Activated T-helper 2 cell treated with anti-CD3 and anti-CD28 coated beads, Interferon-gamma antibody, Interleukin-2, Interleukin-4, amounts not matched to agents 10 μg/mL and 5 μg/mL and 100 μg/mL, durations not matched to agents 14 hours and 24 hours and 36 hours (primary cell): ENCODE results near the gene MTHFD1L. TPM values are rescaled to one million over a fixed set of nuclear protein-coding genes. Genes with fewer than 3 reads are reported as not detected.
"Not testable (repeated sequence)": the region's sequence is repeated elsewhere in the genome, so short reads cannot be mapped to it uniquely, and the experiment has no call there.

Experiments used
- DNase-seq: peaks from one replicate; pipeline ENCODE4 v3.0.0; 2021; ENCODE audit warnings: low spot score
- H3K27ac Mint-ChIP-seq: one replicate; pipeline ENCODE4 v1.8.0; 2021; ENCODE audit warnings: mixed read lengths
- H3K27me3 Mint-ChIP-seq: one replicate; pipeline ENCODE4 v1.8.0; 2021; ENCODE audit warnings: low read depth, mixed read lengths
- H3K36me3 Mint-ChIP-seq: one replicate; pipeline ENCODE4 v1.8.0; 2021; ENCODE audit warnings: low read depth, mixed read lengths
- H3K4me1 Mint-ChIP-seq: one replicate; pipeline ENCODE4 v1.8.0; 2021; ENCODE audit warnings: low read depth, mixed read lengths
- H3K4me3 Mint-ChIP-seq: one replicate; pipeline ENCODE4 v1.8.0; 2021; ENCODE audit warnings: low read depth, mild to moderate bottlenecking, moderate library complexity, mixed read lengths
- H3K9me3 Mint-ChIP-seq: one replicate; pipeline ENCODE4 v1.8.0; 2021; ENCODE audit warnings: mixed read lengths
- intact Hi-C: fragments of 100-400 bp; cut with micrococcal nuclease; formaldehyde crosslinking; loops from one replicate; pipeline ENCODE4 v1.15.1; 2023
- total RNA-seq: library from RNA; stranded (reverse); gene quantifications from 2 replicates; pipeline ENCODE4 v1.2.3, GENCODE V29; 2022

The MTHFD1L gene
- total RNA-seq, 1 donor from 2014 or later, result 93.4 TPM

DNA sequence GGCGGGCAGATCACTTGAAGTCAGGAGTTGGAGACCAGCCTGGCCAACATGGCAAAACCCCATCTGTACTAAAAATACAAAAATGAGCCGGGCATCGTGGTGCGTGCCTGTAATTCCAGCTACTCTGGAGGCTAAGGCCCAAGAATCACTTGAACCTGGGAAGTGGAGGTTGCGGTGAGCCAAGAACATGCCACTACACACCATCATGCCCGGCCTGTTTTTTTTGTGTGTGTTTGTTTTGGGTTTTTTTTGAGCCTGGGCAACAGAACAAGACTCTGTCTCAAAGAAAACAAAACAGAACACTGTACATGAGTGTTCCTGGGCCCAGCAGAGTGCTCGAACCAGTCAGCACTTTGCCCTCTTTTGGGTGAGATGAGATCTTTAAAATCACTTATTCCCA is 159.1 kb downstream of the MTHFD1L start:
- no peak overlapping the region for H3K27ac Mint-ChIP-seq
- H3K27me3 Mint-ChIP-seq, result no peaks in the 10 kb centered on the region
- intact Hi-C loops, result no loop called here
- peaks cover 11% of the 10 kb centered on the region for H3K9me3 Mint-ChIP-seq
- no peak overlapping the region for H3K4me3 Mint-ChIP-seq
- peaks cover 11% of the 10 kb centered on the region for H3K4me1 Mint-ChIP-seq
- DNase-seq, result no peak
- peaks cover 49% of the 10 kb centered on the region for H3K36me3 Mint-ChIP-seq

DNA sequence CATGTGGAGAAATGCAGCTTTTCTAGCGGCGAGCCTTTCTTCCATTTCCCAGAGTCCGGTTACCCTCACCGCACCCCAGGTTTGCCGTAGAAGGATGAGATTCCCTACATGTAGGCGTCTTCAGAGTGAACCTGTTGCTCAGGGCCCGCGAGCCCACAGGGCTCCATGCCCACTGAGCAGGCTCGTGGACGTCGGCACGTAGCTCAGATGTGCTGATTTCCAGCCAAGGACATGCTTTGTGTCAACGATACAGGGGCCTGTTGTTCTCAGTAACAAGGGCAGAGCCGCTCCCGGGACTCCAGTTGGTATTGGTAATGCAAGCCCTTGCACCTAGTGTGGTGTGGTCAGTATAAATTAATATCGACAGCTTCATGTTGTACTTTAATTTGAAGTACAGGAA is 159.6 kb downstream of the MTHFD1L start:
- H3K4me3 Mint-ChIP-seq, result no peak overlapping the region
- no peaks in the 10 kb centered on the region for H3K27me3 Mint-ChIP-seq
- no peak for DNase-seq
- peaks cover 53% of the 10 kb centered on the region for H3K36me3 Mint-ChIP-seq
- intact Hi-C loops, result no loop called here
- H3K4me1 Mint-ChIP-seq, result peaks cover 11% of the 10 kb centered on the region
- H3K9me3 Mint-ChIP-seq, result peaks cover 11% of the 10 kb centered on the region
- H3K27ac Mint-ChIP-seq, result no peak overlapping the region

DNA sequence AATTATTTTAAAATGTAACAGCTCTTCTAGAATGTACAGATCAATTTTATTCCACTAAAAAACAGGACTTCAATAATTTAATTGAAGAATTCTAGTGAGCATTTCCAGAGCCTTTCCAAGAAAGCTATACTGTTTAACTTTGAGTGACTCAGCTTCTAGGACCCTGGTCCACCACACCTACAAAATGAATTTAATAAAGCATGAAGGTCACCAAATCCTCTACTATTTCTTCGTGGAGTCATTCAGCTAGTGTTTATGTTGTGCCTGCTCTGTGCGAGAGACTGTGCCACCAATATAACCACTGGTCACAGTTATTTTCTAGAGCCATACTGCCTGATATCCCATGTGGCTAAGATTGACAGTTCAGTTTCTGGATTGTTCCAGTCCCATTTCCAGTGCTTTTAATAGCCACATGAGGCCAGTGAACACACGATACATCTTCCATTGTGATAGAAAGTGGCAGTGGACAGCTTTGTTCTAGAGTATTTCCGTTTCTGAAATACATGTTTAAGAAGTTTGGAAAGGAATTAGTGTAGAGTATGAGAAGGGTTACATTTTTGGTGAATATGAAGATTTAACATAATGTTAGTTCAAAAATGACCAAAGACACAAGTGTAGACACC is 160.7 kb downstream of the MTHFD1L start:
- Mint-ChIP-seq H3K9me3 (peaks cover 11% of the 10 kb centered on the region), H3K4me1 (peaks cover 11% of the 10 kb centered on the region), H3K36me3 (peaks cover 52% of the 10 kb centered on the region), H3K4me3 (no peak overlapping the region), H3K27ac (no peak overlapping the region), H3K27me3 (no peaks in the 10 kb centered on the region)
- no peak for DNase-seq
- intact Hi-C loops, result no loop called here

DNA sequence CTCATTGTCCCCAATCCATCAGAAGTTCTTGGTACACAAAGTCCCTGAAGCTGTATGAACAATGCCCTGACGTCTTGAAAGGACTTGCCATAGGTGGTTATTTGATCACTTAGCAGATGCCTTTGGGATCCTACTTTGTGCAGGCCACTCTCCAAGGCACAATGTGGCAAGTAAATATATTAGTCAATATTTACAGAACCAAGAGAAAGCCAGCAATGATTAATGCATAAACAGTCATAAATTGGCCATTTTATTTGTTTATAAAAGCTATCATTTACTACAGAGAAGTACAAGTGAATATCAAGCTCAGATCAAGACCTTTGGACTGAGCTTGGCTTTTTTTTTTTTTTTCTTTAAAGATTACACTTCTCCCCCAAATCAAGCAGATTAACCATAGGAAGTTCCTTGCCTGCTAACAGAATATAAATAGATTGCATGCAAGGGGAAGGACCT is 161.8 kb downstream of the MTHFD1L start:
- Mint-ChIP-seq H3K4me1 (peaks cover 11% of the 10 kb centered on the region), H3K4me3 (no peak overlapping the region), H3K27ac (peak overlapping the region; percentile 40), H3K9me3 (peaks cover 11% of the 10 kb centered on the region), H3K36me3 (peaks cover 54% of the 10 kb centered on the region), H3K27me3 (no peaks in the 10 kb centered on the region)
- no peak for DNase-seq
- intact Hi-C loops, result no loop called here

DNA sequence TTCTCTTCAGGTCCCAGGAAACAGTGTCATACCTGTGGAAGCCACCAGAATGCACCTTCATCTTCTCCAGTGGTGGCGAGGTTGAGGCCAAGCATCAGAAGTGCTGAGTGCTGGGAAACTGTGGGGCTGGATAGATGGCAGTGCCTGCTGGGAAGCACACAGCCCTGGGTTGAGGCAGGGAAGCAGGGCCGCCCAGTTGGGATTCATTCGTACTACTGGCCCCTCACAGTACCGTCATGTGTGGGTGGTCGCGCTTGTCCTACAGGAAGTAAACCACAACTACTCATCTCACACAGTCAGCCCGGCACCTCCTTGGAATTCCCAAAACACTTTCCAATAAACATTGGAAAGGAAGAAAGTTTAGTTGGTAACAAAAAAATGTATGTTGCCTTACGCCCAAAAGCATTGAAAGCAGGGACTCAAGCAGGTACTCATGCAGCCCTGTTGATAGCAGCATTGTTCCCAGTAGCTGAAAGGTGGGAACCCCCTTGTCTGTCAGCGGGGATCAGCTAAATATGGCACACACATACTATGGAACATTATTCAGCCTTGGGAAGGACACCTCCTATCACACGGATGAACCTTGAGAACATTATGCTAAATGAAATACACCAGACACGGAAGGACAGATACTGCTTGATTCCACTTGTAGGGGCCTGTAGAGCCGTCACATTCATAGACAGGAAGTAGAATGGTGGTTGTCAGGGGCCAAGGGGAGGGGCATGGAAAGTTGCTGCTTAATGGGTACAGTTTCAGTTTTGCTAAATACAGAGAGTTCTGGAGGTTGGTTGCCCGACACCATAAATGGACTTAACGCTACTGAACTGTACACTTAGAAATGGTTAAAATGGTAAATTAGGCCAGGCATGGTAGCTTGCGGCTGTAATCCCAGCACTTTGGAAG is 162.7 kb downstream of the MTHFD1L start:
- Mint-ChIP-seq H3K27ac (peak overlapping the region; percentile 15), H3K4me3 (no peak overlapping the region), H3K36me3 (peaks cover 49% of the 10 kb centered on the region), H3K27me3 (no peaks in the 10 kb centered on the region), H3K4me1 (peaks cover 11% of the 10 kb centered on the region), H3K9me3 (peaks cover 11% of the 10 kb centered on the region)
- intact Hi-C loops, result no loop called here
- DNase-seq, result no peak

DNA sequence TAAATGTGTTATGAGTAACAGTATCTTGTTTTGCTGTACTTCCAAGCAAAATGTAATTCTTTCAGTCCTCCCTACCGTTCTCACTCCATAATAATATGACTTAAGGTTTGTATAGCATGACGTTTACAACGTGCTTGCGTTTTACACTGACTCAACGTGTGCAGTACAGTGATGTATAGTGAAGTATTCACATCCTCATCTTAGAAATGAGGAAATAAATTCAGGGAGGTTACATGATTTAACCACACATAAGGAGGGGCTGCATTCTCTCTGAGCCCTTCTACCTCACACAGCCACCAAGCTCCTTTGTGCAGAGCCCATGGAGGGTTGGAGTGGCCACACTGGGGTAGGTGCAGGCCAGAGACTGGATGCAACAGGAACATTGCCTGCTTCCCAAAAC is 164.5 kb downstream of the MTHFD1L start:
- intact Hi-C loops, result no loop called here
- Mint-ChIP-seq H3K9me3 (peaks cover 11% of the 10 kb centered on the region), H3K4me1 (peaks cover 11% of the 10 kb centered on the region), H3K4me3 (no peak overlapping the region), H3K27ac (no peak overlapping the region), H3K27me3 (no peaks in the 10 kb centered on the region), H3K36me3 (peaks cover 57% of the 10 kb centered on the region)
- DNase-seq, result no peak

DNA sequence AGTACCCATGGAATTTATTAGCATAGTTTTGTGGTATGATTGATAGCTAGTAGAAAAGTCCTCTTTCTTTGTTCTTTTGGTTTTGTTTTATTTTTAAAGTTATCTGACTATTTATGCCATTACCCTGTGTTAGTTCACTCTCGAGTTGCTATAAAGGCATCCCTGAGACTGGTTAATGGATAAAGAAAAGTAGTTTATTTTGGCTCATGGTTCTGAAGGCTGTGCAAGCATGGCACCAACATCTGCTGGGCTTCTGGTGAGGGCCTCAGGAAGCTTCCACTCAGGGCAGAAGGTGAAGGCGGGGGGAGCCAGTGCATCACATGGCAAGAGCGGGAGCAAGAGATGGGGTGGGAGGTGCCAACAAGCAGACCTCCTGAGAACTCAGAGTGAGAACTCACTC is 166.5 kb downstream of the MTHFD1L start:
- no peak overlapping the region for H3K4me3 Mint-ChIP-seq
- peaks cover 11% of the 10 kb centered on the region for H3K9me3 Mint-ChIP-seq
- H3K4me1 Mint-ChIP-seq, result peaks cover 20% of the 10 kb centered on the region
- H3K27me3 Mint-ChIP-seq, result no peaks in the 10 kb centered on the region
- no peak overlapping the region for H3K27ac Mint-ChIP-seq
- peaks cover 65% of the 10 kb centered on the region for H3K36me3 Mint-ChIP-seq
- no peak for DNase-seq
- intact Hi-C loops, result no loop called here

DNA sequence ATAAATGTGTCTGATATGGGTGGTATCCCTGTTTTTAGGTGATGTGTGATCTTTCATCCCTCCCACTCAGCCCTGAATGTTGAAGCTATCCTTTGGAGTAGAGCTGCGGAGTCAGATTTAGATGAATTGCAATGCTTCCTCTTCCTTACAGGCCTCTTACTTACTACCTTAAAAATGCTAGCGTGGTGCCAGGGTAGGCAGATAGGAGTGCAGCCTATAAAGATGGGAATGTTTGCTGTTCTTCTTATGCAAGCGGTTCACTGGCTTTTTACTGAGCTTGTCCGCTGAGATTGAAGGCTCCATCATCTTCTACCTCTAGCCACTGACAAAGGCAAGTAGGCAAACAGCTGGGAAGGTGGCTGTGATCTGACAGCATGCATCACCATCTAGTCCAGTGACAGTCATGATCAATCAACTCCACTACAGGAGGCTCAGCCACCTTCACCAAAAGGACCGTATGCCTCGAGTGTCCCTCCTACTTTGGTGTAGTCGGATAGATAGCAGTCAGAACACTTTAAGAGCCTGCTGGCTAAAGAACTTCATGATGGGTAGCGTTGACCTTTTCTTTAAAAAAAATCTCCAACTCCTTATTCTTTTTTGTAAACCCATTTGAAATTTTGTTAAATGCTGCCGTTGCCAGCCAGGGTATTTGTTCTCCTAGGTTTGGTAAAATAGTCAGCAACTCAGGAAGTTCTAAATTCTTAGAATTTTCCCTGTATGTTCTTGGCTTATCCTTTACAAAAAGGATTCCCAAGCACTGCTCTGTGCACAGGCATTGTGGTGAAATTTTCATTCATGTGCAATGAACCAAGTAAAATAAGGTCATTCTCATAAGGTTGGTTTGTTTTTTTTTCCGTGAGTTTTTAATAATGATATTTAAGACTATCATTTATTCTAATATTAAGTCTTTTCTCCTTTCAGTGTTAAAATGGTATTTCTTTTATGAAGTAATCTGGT is 169.6 kb downstream of the MTHFD1L start:
- Mint-ChIP-seq H3K9me3 (no peaks in the 10 kb centered on the region), H3K4me3 (no peak overlapping the region), H3K27me3 (no peaks in the 10 kb centered on the region), H3K4me1 (peaks cover 14% of the 10 kb centered on the region), H3K27ac (no peak overlapping the region), H3K36me3 (peaks cover 64% of the 10 kb centered on the region)
- no peak for DNase-seq
- intact Hi-C loops, result no loop called here

DNA sequence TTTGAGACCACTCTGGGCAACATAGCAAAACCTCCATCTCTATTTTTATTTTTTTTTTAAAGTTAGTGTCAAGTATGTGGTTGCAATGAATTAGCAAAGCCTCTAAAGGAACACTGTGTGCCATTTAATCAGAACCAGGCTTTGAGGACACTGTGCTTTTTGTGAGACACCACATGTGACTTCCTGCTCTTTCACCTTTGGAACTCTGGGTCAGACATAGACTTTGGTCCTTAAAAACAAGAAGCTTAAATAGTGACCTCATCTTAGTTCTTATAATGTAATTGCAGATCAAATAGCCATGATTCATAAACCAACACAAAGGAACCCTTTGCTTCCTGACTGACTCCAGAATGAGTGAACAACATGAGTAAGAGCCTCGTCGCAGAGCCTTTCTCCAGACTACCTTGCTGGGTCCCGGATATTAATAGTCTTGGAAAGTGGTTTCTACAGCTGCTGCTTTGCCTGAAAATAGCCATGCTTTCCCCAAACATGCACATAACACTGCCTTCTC is 170.8 kb downstream of the MTHFD1L start:
- H3K4me3 Mint-ChIP-seq, intact Hi-C loops, H3K9me3 Mint-ChIP-seq, H3K27me3 Mint-ChIP-seq, H3K27ac Mint-ChIP-seq, DNase-seq: not testable (repeated sequence)
- Mint-ChIP-seq H3K36me3 (peaks cover 61% of the 10 kb centered on the region), H3K4me1 (peaks cover 14% of the 10 kb centered on the region)

DNA sequence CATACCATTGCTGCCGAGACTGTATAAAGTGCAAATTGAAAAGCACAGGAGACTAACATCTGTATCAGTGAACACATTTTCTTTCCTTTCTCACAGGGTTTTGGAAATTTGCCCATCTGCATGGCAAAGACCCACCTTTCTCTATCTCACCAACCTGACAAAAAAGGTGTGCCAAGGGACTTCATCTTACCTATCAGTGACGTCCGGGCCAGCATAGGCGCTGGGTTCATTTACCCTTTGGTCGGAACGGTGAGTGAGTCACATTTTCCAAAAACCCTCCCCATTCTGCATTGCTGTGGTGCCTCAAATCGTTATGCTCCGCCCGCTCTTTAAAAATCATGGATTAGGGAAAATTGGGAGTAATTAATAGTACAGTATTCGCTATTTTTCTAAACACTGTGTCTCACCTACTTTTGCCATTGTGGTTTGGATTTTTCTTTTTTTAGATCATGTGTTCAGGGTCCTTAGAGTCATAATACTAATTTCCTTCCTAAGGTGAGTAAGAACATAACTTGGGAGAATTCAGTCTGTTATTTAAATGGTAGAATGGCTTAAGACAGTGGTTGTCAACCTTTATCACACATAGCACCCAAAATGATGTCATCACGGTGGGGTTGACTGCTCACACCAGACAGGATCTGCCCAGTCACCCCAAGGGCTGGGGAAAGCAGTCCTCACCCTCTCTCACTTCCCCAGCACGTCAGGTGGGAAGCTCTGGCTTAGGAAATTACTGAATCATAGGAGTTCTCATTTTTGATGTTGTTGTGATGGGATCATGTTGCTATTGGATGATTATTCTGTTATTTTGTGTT is 171.6 kb downstream of the MTHFD1L start:
- H3K36me3 Mint-ChIP-seq, result peaks cover 55% of the 10 kb centered on the region
- DNase-seq, result no peak
- H3K27ac Mint-ChIP-seq, result peak overlapping the region; percentile 53
- H3K9me3 Mint-ChIP-seq, result no peaks in the 10 kb centered on the region
- H3K4me1 Mint-ChIP-seq, result peaks cover 14% of the 10 kb centered on the region
- no peaks in the 10 kb centered on the region for H3K27me3 Mint-ChIP-seq
- no peak overlapping the region for H3K4me3 Mint-ChIP-seq
- intact Hi-C loops, result no loop called here

DNA sequence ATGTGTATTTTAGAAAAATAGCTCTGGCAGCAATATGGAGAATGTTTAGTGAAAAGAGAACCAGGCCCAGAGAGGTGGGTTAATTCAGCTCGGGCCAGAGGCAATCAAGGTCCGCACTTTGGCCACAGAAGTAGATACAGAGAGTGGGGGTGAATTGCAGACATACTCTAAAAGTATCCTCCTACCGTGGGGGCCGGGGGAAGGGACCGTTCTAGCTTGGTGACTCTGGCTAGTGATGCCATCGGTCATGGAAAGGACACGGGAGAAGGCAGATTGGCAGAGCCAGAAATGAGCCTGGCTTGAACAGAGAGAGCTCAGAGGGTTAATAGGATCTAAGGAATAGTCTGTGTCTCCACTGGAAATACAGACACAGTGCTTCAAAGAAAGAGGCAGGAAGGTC is 173.1 kb downstream of the MTHFD1L start:
- H3K36me3 Mint-ChIP-seq, result peaks cover 61% of the 10 kb centered on the region
- H3K4me1 Mint-ChIP-seq, result peaks cover 14% of the 10 kb centered on the region
- intact Hi-C loops, result no loop called here
- no peak overlapping the region for H3K4me3 Mint-ChIP-seq
- H3K9me3 Mint-ChIP-seq, result no peaks in the 10 kb centered on the region
- H3K27ac Mint-ChIP-seq, result no peak overlapping the region
- no peak for DNase-seq
- no peaks in the 10 kb centered on the region for H3K27me3 Mint-ChIP-seq
